Amniotic stem cell (primary cell): Measurements from ENCODE around the gene PRDM16.

Source experiments
- DNase-seq: peaks from one replicate; lab custom pipeline; 2025; lab: John Stamatoyannopoulos, UW

The PRDM16 gene

DNA sequence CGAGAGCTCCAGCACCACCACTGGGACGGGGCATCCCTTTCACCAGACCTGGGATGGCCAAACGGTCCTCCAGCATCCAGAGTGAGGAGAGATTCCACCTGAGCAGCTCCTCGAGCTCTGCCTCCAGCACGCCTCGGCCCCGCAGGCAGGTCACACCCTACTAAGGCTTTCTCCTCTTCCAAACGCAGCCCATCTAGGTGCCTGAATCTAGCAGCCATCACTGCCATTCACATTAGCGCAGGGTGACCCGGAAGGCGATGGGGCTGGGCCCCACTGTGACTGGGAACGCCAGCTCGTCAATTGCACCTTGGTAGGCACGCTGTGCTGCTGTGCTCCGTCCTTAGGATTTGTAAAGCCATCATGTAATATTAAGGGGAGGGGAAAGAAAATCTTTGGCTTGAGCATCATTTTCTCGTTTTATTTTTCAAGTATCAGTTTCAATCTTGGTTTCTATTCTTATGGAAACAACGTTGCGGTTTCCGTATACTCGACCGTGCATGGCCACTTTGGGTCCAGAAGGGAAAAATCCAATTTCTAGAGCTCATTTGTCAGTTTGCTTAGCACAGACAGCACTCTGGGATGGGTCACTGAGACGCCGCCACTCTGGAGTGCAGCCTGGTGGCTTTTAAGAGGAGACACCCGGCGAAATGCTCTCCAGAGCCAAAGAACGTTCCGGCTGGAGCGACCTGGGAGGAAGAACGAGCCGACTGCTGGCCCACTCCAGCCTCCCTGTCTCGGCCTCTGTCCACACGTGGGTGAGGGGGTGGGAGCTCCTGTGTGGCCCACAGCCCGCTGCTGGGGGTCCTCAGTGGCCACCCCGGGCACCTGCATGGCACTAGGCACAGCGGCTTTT, 173.6 kb downstream of the PRDM16 start:
- no peak for DNase-seq

GRCh38 chr1:3243304-3243703, 174.3 kb downstream of the PRDM16 start:
- no peak for DNase-seq

GRCh38 chr1:3244025-3244926, 175.3 kb downstream of the PRDM16 start:
- DNase-seq = no peak

GRCh38 chr1:3244927-3245315, 175.9 kb downstream of the PRDM16 start:
- no peak for DNase-seq

DNA sequence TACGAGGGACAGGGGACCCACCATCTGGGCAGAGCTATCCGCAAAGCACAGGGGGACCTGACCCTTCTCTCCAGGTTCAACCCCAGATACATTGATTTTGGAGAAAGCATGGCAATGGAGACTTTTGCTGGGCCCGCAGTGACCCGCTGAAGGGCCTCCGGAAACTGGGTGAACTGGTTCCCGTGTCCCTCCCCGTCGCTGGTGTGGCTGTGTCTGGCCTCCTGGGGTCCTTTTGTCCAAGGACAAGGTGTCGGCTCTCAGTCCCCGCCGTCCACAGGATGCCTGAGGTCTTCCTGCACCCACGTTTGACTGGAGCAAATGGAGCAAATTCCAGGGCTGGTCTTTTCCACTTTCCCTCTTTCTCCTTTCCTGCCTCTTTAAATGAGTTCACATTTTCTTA, 176.3 kb downstream of the PRDM16 start:
- no peak for DNase-seq

DNA sequence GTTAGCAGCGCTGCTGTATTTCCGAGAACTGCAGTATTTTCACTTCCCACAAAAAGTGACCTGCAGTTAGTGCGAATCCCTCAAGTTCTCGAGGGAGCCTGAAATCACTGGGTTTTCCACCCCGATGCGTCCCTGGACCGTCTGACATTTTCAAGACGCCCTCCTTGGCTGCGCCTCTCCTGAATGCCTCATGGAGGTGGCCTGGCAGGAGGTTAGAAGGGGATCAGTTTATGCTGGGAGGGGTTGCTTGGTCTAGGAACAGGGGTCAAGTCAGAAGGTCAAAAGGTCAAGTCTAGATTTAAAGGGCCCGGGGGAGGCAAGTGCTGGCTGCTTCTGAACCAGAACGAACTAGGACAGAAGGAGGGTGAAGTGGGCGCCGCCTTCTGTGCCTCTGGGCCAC, 176.8 kb downstream of the PRDM16 start:
- DNase-seq = no peak

DNA sequence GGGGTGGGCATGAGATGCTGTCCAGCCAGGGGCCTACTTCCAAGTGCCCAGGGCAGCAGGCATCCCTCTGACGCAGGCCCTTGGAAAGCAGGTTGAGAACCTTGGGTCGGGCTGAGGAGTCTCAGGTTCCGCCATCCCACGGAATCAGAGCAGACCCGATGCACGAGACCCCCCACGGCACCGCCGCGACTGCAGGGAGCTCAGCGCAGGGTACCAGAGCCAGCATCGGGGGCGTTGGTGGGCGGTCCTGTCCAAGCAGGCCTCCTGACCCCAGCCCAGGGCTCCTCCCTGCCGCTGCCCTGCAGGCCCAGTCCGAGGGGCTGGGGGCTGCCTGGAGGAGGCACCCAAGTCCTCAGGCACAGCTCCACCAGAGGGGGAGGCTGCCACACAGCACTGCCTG, 177.2 kb downstream of the PRDM16 start:
- no peak for DNase-seq

- no peak for DNase-seq
Measured at GRCh38 chr1:3247521-3248121, 178.6 kb downstream of the PRDM16 start.

DNA sequence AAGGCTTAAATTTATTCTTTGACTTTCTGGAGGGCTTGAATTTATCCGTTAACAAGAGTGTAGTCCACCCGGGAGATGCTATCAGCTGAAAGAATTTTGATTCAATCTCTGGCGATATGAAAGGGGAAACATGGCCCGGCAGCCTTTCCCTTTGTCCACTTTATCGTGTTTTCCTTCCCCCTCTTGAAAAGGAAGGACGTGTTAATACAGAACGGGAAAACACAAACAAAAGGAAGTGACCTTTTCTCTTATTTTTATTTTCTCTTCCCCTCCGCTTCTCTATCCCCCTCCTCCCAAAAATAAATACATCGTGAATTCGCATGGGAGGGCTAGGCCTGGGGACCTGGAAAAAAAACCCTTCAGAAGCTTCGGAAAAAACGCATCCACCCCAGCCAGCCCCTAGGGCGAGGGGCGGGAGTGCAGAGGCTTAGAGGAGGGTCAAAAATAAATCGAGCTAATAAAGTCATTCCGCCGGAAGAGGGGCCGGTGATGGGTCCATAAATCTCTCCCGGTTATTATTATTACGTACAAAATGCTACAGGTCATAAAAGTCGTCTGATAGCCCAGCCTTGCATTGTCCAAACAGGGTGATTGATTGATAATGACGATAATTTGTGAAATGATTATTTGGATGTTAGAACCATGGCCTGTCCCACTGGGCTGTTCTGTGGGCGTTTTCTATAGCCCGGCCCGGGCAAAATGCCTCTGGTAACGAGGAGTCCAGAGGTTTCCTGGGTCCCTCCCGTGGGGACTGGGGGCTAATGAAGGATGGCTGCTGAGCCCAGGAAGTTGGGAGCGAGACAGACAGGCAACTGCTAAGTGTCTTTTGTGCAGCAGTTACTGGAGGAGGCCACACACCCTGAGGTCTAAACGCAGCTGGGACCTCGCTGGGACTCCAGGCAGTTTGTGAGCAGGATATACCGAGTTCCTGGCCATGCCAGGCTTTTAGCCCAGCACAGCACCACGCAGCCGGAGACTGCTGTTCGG, 179.4 kb downstream of the PRDM16 start:
- DNase-seq = no peak

DNA sequence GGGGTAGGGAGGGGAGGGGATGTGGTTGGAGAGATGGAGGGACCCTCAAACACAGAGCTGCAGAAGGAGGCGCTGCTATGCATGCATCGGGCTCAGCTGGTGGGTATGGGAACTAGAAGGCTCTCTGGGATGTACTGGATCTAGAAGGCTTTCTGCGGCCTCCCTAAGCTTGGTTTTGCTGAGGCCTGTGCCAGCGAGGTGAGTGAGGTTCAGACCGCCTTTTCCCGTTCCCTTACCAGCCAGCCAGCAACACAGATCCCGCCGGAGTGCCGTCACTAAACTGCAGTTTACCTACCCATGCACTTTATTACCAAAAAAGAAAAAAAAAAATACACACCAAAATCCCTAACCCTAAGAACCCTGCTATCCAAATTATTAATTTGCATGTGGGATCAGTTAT, 180.2 kb downstream of the PRDM16 start:
- no peak for DNase-seq

GRCh38 chr1:3249631-3250501, 180.9 kb downstream of the PRDM16 start:
- DNase-seq = no peak

- DNase-seq = no peak
Measured at GRCh38 chr1:3250624-3251023, 181.6 kb downstream of the PRDM16 start.

- no peak for DNase-seq
Measured at GRCh38 chr1:3251099-3251806, 182.2 kb downstream of the PRDM16 start.

DNA sequence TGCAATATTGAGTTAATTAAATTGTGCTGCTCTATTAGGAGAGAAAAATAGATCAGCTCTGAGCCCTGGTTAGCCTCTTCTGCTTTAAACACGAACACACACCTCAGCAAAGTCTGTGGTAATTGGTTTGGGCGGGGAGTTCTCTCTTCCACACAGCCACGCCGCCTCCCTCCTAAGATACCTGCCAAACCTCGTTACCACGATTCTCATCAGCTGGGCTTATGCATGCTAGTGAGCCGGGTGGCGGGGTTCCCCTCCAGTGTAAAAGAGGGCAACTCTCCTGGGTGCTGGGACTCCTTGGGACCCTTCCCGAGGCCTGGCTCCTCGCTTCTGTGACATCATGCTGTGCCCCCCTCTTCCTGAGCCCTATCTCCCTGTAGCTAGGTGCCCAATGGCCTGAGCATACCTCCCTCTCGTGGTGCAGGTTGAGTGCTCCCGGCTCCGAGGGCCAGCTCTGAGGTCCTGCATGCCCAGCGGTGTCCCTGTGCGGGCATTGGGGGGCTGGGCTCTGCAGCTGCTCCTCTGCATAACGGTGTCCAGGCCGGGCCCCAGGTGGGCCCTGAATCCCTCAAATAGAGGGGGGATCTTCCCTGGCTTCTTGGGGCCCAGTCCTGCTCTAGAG, 182.9 kb downstream of the PRDM16 start:
- no peak for DNase-seq

DNA sequence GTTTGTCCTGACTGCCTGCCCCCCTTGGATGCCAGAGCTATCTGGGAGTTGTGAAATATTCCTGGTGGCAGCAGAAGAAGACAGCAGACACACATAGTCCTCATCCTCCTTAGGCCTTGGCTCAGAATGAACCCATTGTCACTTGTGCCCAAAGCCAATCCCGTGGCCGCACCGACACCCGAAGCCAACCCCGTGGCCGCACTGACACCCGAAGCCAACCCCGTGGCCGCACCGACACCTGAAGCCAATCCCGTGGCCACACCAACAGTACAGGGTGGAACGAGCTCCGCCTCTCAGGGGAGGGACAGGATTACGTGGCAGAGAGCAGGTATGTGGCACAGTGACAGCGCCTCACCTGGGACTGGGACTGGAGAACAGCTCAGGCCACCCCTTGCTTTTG, 186.7 kb downstream of the PRDM16 start:
- no peak for DNase-seq

GRCh38 chr1:3257788-3258187, 188.8 kb downstream of the PRDM16 start:
- no peak for DNase-seq

- no peak for DNase-seq
Measured at GRCh38 chr1:3258386-3259003, 189.5 kb downstream of the PRDM16 start.

- DNase-seq = no peak
Measured at GRCh38 chr1:3259020-3259419, 190.0 kb downstream of the PRDM16 start.
